HepG2 (cell line): ENCODE measurements around the gene LCE4A. TPM values are rescaled to one million over a fixed set of nuclear protein-coding genes. Genes with fewer than 3 reads are reported as not detected.

Source experiments
- ATAC-seq: fragments of 200-7000 bp; cut with Tn5 transposase; 3 replicates; pipeline ENCODE4 v1.9.1; 2020; ENCODE audit warnings: mild to moderate bottlenecking, moderate library complexity
- BruUV-seq: library from RNA; stranded (reverse); fragments of 400-500 nt; replicated peaks from 2 replicates; lab custom pipeline; 2021; lab: Mats Ljungman, UMichigan
- CTCF ChIA-PET: fragments of 300-600 bp; formaldehyde crosslinking; extraction: SDS; loops from one replicate; lab custom pipeline; 2021; ENCODE audit warnings: low total read pairs, inconsistent platforms, low intra/inter-chr PET ratio; lab: Yijun Ruan, JAX
- POLR2A ChIA-PET: fragments of 350-600 bp; sonication (Branson Sonifier 250); formaldehyde crosslinking; loops from one replicate; lab custom pipeline; 2020; ENCODE audit warnings: antibody characterized with exemption, inconsistent platforms; lab: Yijun Ruan, JAX
- DNase-seq: peaks from one replicate; pipeline ENCODE4 v3.0.0-alpha.2; 2015; ENCODE audit warnings: low spot score
- FAIRE-seq: peaks from 3 replicates; lab custom pipeline; 2011; peaks lifted over from hg19 to GRCh38; lab: Jason Lieb, UNC
- H2AFZ ChIP-seq: one replicate; pipeline ENCODE4 v1.6.1; 2011; ENCODE audit warnings: low read length, inconsistent platforms
- H3K27ac ChIP-seq: fragments of 300-600 bp; 3 replicates; pipeline ENCODE4 v1.8.0; 2011; ENCODE audit warnings: mixed run types, mild to moderate bottlenecking, mixed read lengths, low read length, inconsistent platforms; ENCODE audit not compliant: insufficient read depth; ENCODE audit errors: extremely low read length
- H3K27me3 ChIP-seq, 2 experiments: fragments of 200-600 bp in 1 of 2; 2 replicates in 1 of 2; 3 replicates in 1 of 2; pipeline versions ENCODE4 v1.6.0 to v1.8.0; 2011; ENCODE audit warnings: low read length in 2 of 2, mild to moderate bottlenecking in 2 of 2, moderate library complexity in 2 of 2, inconsistent platforms in 1 of 2; ENCODE audit not compliant: insufficient read depth in 2 of 2, control insufficient read depth in 1 of 2
- H3K36me3 ChIP-seq, 2 experiments: fragments of 200-600 bp in 1 of 2; replicated peaks in 1 of 2; 2 replicates in 1 of 2; 3 replicates in 1 of 2; pipeline versions ENCODE4 v1.5.1 to v1.8.0; 2011; ENCODE audit warnings: low read length in 2 of 2, inconsistent platforms in 1 of 2; ENCODE audit not compliant: insufficient read depth in 2 of 2, control insufficient read depth in 1 of 2
- H3K4me1 ChIP-seq: 2 replicates; pipeline ENCODE4 v1.5.1; 2012; ENCODE audit warnings: low read length, inconsistent platforms; ENCODE audit not compliant: insufficient read depth
- H3K4me2 ChIP-seq: 2 replicates; pipeline ENCODE4 v1.6.0; 2011; ENCODE audit warnings: low read depth, low read length, inconsistent platforms
- H3K4me3 ChIP-seq, 3 experiments: fragments of 200-600 bp in 1 of 3; sonication (generic), shearing (Covaris generic) in 1 of 3; replicated peaks in 1 of 3; 2 replicates each; pipeline ENCODE4 v1.5.1; 2011 to 2016; ENCODE audit warnings: low read length in 3 of 3, inconsistent platforms in 2 of 3, low read depth in 2 of 3, mild to moderate bottlenecking in 2 of 3, control low read depth in 1 of 3, mixed read lengths in 1 of 3; ENCODE audit not compliant: insufficient read depth in 1 of 3
- H3K79me2 ChIP-seq: one replicate; pipeline ENCODE4 v1.6.1; 2011; ENCODE audit warnings: low read length, inconsistent platforms; ENCODE audit not compliant: insufficient read depth
- H3K9ac ChIP-seq: 2 replicates; pipeline ENCODE4 v1.6.0; 2011; ENCODE audit warnings: mild to moderate bottlenecking, low read depth, low read length, inconsistent platforms; ENCODE audit not compliant: insufficient read depth
- H3K9me3 ChIP-seq: 2 replicates; pipeline ENCODE4 v1.5.1; 2012; ENCODE audit warnings: mild to moderate bottlenecking, low read length
- H4K20me1 ChIP-seq: 2 replicates; pipeline ENCODE4 v1.6.0; 2011; ENCODE audit warnings: inconsistent platforms, mild to moderate bottlenecking, low read length, moderate library complexity; ENCODE audit not compliant: insufficient read depth
- FOXJ3 ChIP-seq: sonication (generic); formaldehyde crosslinking; IDR thresholded peaks from 2 replicates; pipeline ENCODE4 v1.4.0; 2020; ENCODE audit warnings: missing genetic modification reagents, mild to moderate bottlenecking, borderline replicate concordance
- HNF4G ChIP-seq, 2 experiments: sonication (generic) in 1 of 2; formaldehyde crosslinking in 1 of 2; IDR thresholded peaks; 2 replicates each; pipeline versions ENCODE4 v1.4.0 to v1.6.1; 2011 to 2020; ENCODE audit warnings: borderline replicate concordance in 2 of 2, low read depth in 2 of 2, mild to moderate bottlenecking in 2 of 2, low read length in 1 of 2, missing genetic modification reagents in 1 of 2, moderate library complexity in 1 of 2
- JUND ChIP-seq: sonication (generic); formaldehyde crosslinking; IDR thresholded peaks from 2 replicates; pipeline ENCODE4 v1.8.0; 2022; ENCODE audit warnings: mild to moderate bottlenecking, missing genetic modification reagents
- MLLT10 ChIP-seq: sonication (generic); formaldehyde crosslinking; IDR thresholded peaks from 2 replicates; pipeline ENCODE4 v1.4.0; 2020; ENCODE audit warnings: missing genetic modification reagents
- NFKBIZ ChIP-seq: IDR thresholded peaks from 2 replicates; pipeline ENCODE4 v1.6.1; 2018; ENCODE audit warnings: missing genetic modification reagents, missing compliant biosample characterization
- SP140L ChIP-seq: sonication (generic); formaldehyde crosslinking; IDR thresholded peaks from 2 replicates; pipeline ENCODE4 v1.4.0; 2020; ENCODE audit warnings: missing genetic modification reagents, borderline replicate concordance
- SRF ChIP-seq: IDR thresholded peaks from 2 replicates; pipeline ENCODE4 v1.6.1; 2011; ENCODE audit warnings: mild to moderate bottlenecking, low read depth, low read length, moderate library complexity
- TBL1XR1 ChIP-seq: fragments of 150-350 bp; IDR thresholded peaks from 2 replicates; pipeline ENCODE4 v1.6.1; 2014; ENCODE audit warnings: borderline replicate concordance, low read length; ENCODE audit not compliant: partially characterized antibody
- TCF12 ChIP-seq, 2 experiments: fragments of 450-650 bp in 1 of 2; sonication (generic) in 1 of 2; formaldehyde crosslinking in 1 of 2; IDR thresholded peaks; 2 replicates each; pipeline versions ENCODE4 v1.6.1 to v1.8.0; 2017 to 2022; ENCODE audit warnings: antibody characterized with exemption in 1 of 2, mild to moderate bottlenecking in 1 of 2, missing genetic modification reagents in 1 of 2, moderate library complexity in 1 of 2
- ZNF10 ChIP-seq: sonication (generic); formaldehyde crosslinking; IDR thresholded peaks from 2 replicates; pipeline ENCODE4 v1.4.0; 2020; ENCODE audit warnings: mild to moderate bottlenecking, low read depth, missing genetic modification reagents, borderline replicate concordance
- ZSCAN22 ChIP-seq: sonication (generic); formaldehyde crosslinking; IDR thresholded peaks from 2 replicates; pipeline ENCODE4 v1.4.0; 2020; ENCODE audit warnings: mild to moderate bottlenecking, missing genetic modification reagents
- in situ Hi-C: cut with HindIII; loops from 2 replicates; pipeline ENCODE4 v1.10.0; 2017; ENCODE audit warnings: low pct_unique_long_range_greater_than_20kb; ENCODE audit not compliant: extremely low pct_ligation_motif_present
- intact Hi-C: fragments of 100-400 bp; cut with micrococcal nuclease; formaldehyde crosslinking; loops from one replicate; pipeline ENCODE4 v1.10.0; 2022; ENCODE audit not compliant: unreplicated experiment
- polyA plus RNA-seq, 8 experiments: library from polyadenylated mRNA; depleted of rRNA in 3 of 8; stranded (reverse) in 7 of 8; unstranded in 1 of 8; fragments of >200 nt; fragmentation: Illumina TruSeq in 4 of 8; extraction: Trizol in 4 of 8; gene quantifications; 2 replicates each; pipeline versions ENCODE4 v1.2.1 to v1.2.3, GENCODE V29; 2011 to 2016; ENCODE audit warnings: low read depth in 4 of 8, missing spikeins in 1 of 8, mixed read lengths in 1 of 8; ENCODE audit not compliant: insufficient read depth in 1 of 8
- total RNA-seq, 5 experiments: library from RNA; depleted of rRNA; stranded (reverse); fragments of >200 nt; fragmentation: Illumina TruSeq; extraction: Trizol; gene quantifications; 2 replicates each; pipeline ENCODE4 v1.2.3, GENCODE V29; 2016; ENCODE audit warnings: low read depth in 1 of 5

Gene LCE4A
- total and polyA plus RNA-seq, 2 of the 13 experiments (the other 11 are each of a cell fraction or from before 2014, with no cell fraction given): not detected

GRCh38 chr1:152718238-152718637 lies 10.3 kb downstream of the LCE4A start:
- no peaks in the 10 kb centered on the region for H3K36me3 ChIP-seq
- H3K79me2 ChIP-seq: no peaks in the 10 kb centered on the region
- in situ Hi-C loops (no loop called here), intact Hi-C loops (no loop called here)
- H3K27me3 ChIP-seq: no peaks in the 10 kb centered on the region
- H2AFZ ChIP-seq: no peak overlapping the region
- ATAC-seq: no peak
- no peak overlapping the region for H3K4me3 ChIP-seq
- H3K27ac ChIP-seq: no peak overlapping the region
- ChIA-PET CTCF (no interaction called here), POLR2A (no interaction called here)
- H3K4me1 ChIP-seq: no peaks in the 10 kb centered on the region
- DNase-seq: no peak
- peaks cover 6% of the 10 kb centered on the region; the same call in 1 of the 2 replicates for H3K9me3 ChIP-seq
- FAIRE-seq: no peak
- H3K9ac ChIP-seq: no peak overlapping the region
- no TSS peak for BruUV-seq
- no peak overlapping the region for H3K4me2 ChIP-seq
- no peak for TF ChIP-seq SP140L
- no peak for TF ChIP-seq SRF
- TF ChIP-seq ZSCAN22: no peak
- no peak for TF ChIP-seq TBL1XR1
- TF ChIP-seq MLLT10 (CRISPR knock-in tag): no peak
- TF ChIP-seq TCF12 (IDR thresholded peaks at IDR 0.05): no peak
- TF ChIP-seq TCF12 (CRISPR knock-in tag; IDR thresholded peaks at IDR 0.05): no peak
- no peak for TF ChIP-seq HNF4G (IDR thresholded peaks at IDR 0.05; ENCODE audit: borderline replicate concordance, low read depth, low read length)
- no peak for TF ChIP-seq HNF4G (CRISPR knock-in tag; IDR thresholded peaks at IDR 0.05; ENCODE audit: borderline replicate concordance, low read depth)
- no peak for TF ChIP-seq FOXJ3 (CRISPR knock-in tag)
- TF ChIP-seq ZNF10 (CRISPR knock-in tag): no peak
- TF ChIP-seq NFKBIZ (CRISPR knock-in tag): no peak
- no peak for TF ChIP-seq JUND (CRISPR knock-in tag)
- H4K20me1 ChIP-seq: no peaks in the 10 kb centered on the region
